NCI-H774 (cell line): ENCODE results near the gene NEURL3.
A peak's percentile ranks its signal among the peaks of the same experiment; 100 is the strongest.
"Not testable (repeated sequence)": the region's sequence is repeated elsewhere in the genome, so short reads cannot be mapped to it uniquely, and the experiment has no call there.

Source experiments
- DNase-seq: peaks from one replicate; lab custom pipeline; 2025; lab: John Stamatoyannopoulos, UW

NEURL3 gene

DNA sequence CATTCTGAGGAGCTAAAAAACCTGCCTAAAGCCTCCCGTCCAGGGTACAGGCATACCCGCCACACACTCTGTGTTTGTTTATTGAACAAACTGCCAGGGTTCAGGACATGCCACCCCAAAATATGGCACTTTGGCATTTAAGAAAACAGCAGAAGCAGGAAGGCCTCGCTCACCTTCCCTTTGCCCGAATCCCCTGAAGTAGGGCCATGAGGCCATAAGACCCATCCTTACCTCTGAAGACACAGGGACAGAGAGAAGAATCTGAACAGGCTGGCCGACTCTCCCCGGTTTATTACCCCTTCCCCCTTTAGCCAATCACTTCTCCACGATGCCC is 1.7 kb upstream of the NEURL3 start:
- DNase-seq = no peak

DNA sequence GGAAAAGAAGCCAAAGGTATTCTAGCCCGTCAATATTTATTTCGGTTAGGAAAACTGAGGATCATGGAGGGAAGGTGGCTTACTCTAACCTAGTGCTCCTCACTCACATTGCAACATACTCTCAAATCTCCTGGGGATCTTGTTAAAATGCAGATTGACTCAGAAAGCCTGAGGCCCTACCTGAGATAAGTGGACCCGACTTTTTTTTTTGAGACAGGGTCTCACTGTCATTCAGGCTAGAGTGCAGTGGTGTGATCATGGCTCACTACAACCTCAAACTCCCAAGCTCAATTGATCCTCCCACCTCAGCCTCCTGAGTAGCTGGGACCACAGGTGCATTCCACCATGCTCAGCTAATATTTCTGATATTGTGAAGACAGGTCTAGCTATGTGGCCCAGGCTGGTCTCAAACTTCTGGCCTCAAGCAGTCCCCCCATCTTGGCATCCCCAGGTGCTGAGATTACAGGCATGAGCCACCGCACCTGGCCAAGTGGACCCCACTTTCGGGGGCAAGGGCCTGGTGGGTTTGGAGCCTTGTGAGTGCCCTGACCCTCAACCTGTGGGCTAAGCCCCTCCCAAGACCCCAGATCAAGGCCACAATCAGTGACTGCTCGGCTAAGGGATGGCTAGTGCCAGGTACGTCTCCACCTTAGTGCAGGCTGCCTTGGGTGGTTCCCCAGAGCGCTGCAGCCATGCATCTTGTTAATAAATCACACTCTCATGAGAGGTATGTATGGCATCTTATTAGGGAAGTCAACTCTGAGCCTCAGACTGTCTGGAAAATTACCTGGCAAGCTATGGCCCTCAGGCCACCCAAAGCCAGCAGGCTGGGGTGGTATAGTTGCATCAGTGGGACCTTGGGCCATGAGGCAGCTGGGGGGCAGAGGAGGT is 1.1 kb upstream of the NEURL3 start:
- DNase-seq = no peak

- no peak for DNase-seq
Measured at GRCh38 chr2:96503637-96504243, 1.4 kb downstream of the NEURL3 start.

DNA sequence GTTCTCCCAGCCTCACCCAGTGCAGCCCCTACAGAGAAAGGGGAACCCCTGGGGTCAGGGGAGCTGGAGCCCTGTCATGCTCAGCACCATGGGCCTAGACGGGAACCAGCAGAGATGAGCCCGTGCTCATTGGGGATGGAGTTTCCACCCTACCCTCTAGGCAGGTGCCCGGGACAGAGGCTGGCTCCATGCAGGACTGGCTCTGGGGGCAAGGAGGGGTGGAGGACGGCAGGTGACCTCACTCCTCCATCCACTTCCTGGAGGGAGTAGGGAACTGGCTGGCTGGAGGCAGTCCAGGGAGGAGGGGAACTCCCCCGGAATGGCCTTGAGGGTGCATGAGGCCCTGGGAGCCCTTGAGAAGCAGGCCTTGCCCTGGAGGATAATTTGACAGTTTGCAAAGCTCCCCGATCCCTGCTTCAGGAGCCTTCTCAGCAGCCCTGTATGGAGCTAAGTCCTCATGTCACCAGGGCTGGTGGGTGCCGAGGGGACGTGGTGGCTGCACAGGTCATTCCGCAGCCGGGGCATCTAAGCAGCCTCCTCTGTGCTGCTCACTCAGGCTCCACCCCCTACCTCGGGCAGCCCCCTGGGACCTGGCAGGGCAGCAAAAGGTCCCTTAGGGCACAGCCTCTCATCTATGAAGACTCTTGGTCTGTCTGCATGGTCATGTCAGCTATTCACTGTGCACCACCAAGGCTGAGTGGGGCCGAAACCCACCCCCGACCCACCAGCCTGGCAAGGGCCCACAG is 2.1 kb downstream of the NEURL3 start:
- no peak for DNase-seq

DNA sequence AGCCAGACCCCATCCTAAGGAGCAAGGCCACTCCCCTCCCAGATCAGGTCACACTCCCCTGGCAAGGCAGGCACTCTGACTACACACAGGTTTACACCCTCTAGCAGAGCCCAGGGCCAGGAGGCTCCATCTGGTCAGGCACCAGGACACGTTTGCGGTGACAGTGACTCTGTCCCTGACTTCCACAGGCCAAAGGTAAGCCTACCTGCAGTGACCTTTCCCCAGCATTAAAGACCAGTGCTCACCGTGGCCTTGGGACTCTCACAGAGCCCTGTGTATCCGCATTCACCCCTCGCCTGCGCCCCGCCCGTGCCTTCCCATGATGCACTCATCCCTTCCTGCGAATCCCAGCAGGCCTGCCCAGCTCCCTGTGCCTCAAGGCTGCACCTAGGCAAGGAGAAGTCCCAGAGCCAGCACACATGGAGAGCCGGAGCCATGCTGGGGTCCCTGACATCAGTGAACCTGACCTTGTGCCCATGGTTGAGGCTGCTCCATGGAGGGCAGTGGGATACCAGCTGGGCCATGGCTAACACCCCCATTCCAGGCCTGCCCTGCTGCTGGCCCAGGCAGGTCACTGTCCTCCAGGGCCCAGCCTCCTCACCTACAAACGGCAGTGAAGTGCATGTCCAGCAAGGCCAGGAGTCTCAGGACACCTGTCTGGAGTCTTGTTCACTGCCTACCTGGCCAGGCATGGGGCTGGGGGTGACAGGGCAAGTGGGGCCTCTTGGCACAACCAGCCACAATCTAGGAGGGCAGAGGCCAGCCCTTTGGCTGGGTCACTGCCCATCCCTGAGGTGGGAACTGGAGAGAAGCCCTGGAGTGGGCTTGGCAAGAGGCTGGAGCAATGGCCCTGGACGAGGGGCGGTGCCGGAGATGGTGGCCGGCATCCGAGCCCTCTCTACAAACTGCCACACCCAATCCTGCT is 3.0 kb downstream of the NEURL3 start:
- DNase-seq = no peak

GRCh38 chr2:96501471-96501874 is 3.7 kb downstream of the NEURL3 start:
- DNase-seq = no peak

GRCh38 chr2:96500385-96501066 is 4.6 kb downstream of the NEURL3 start:
- DNase-seq = no peak

DNA sequence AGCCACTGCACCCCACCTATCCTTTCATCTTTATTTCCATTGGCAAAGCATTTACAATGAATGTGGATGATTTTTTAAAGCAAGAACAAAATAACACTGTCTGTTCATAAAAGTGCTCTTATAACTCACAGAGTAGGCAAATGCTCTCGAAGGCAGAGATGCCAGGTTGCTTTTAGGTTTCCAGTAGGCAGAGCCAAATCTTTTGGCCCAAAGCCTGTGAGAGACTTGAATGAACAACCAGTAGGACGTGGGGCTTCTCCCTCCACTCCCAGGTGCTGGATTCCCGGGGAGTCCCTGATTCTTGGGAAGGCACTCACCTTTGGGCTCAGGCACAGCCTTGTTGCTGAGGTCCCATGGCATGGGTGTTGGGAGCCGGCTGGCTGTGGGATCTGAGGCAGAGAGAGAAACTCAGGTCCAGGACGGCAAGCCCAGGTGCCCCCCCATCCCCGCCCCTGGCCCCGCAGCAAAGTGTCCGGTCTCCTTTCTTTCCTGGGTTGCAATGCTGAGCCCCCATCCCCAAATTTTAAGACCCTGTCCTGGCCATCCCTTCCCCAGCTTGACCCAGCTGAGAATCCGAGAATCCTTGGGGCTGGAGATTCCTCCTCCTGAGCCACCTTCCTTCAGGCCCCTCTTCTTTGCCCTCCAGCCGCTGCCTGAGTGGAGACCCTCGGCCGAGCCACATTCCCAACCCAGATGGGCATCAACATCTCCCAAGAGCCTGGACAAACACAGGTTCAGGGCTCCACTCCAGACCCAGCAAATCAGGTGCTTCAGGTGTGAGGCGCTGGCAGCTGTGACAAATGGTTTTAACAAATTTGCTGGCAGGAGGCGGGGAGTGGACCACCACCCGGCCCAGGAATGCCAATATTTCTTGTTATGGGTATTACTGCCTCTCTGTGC is 5.8 kb downstream of the NEURL3 start:
- DNase-seq = no peak

GRCh38 chr2:96498611-96499010 is 6.5 kb downstream of the NEURL3 start:
- DNase-seq = not testable (repeated sequence)

DNA sequence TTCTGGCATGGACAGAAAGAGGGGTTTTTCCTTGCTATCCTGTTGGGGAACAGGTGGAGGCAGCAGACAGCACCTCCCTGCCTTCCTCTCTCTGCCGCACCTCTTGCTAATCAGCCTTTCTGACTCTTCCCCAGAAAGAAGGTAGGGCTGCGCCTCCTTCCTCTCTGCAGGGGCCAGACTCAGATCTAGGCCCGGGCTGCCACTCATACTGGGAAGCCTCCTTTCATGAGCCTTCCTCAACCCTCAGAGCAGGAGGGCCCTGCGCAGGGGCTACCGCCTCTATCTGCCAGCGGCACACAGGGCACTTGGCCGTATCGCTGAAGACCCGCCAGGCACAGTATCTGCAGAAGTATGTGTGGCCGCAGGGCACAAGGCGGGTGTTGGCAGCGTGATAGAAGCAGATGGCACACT is 7.1 kb downstream of the NEURL3 start:
- DNase-seq = no peak

DNA sequence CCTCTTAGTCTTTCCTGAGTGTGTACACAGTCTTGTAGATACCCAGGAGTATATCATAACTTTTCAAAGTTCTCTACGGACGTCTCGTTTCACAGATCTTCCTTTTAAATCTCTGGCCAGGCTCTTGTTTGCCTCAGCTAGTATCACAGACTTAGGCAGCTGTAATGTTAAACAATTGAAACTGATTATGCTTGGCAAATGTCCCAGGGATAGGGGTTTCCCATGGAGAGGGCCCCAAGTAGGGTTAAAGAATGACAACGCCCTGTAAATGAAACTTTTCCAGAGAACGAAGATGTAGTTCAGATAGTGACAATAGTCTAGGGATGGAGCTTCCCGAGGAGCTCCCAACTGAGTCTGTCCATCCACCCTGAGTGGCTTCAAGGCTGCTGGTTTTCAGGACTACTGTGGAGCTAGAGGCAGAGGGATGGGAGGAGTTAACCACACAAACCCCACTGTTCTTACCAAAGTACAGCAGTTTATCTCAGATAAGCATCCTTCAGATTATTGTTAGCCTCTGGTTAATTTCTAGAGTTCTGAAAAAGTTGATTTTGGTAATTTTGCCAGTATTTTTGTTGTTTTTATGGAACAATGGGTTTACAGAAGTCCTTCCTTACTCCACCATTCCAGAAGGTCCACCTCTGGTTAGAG is 9.1 kb downstream of the NEURL3 start:
- no peak for DNase-seq

DNA sequence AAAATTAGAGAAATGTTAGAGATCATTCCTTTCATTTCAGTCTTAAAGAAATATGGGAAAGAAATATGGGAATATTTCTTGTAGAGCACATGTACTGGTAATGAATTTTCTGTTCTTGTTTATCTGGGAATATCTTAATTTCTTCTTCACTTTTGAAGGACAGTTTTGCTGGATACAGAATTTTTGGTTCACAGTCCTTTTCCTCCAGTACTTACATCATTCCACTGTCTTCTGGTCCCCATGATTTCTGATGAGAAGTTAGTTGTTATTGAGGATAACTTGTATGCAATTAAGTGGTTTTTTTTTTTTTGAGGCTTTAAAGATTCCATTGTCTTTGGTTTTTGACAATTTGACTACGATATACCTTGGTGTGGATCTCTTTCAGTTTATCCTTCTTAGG is 11.0 kb downstream of the NEURL3 start:
- DNase-seq = no peak

DNA sequence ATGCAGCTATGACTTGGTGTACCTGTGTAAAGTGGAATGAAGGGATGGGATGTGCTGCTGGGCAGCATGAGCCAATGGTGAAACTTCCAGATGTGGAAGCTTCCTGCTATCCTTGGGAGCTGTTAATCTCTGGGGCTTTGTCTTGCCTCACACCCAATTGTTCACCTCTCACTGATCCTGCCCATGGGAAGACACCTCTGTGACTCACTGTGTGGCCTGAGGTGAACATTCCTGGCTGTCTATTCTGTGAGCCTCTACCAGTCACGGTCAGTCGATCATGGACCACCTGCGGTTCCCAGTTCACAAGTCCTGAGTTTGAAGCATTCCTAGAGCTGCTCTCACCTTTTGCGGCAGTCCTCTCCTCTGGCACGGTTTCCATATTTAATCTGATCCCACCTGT is 12.1 kb downstream of the NEURL3 start:
- DNase-seq = no peak

DNA sequence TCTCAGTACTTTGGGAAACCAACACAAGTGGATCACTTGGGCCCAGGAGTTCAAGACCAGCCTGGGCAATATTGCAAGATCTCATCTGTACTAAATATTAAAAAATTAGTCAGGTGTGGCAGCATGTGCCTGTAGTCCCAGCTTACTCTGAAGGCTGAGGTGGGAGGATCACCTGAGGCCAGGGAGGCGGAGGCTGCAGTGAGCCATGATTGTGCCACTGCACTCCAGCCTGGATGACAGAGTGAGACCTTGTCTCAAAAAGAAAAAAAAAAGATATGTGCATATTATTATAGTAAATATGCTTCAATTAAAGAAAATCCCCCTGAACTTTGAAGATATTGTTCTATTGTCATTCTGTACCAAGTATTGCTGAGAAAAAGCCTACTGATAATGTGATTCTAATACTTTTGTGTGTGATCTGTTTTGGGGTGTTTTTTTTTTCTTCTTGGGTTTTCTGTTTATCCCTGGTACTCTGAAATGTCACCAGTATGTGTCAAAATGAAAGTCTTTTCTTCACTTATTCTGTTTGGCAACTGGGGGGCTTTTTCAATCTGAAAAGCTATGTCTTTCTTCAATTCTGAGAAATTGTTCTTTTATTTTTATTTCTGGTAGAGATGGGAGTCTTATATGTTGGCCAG is 13.2 kb downstream of the NEURL3 start:
- DNase-seq = no peak

- DNase-seq = no peak
Measured at GRCh38 chr2:96489663-96490062, 15.5 kb downstream of the NEURL3 start.

GRCh38 chr2:96489261-96489660 is 15.9 kb downstream of the NEURL3 start:
- no peak for DNase-seq

DNA sequence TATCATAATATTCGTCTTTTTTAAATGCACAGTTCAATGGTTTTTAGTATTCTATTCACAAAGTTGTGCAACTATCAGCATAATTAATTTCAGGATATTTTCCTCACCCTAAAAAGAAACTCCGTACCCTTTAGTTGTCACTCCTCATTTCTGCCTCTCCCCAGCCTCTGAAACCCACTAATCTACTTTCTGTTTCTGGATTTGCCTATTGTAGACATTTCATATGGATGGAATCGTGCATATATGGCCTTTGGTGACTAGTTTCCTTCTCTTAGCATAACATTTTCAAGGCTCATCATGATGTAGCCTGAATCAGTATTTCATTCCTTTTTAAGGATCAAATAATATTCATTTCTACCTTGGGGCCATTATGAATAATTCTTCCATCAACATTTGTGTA is 18.5 kb downstream of the NEURL3 start:
- DNase-seq = no peak

DNA sequence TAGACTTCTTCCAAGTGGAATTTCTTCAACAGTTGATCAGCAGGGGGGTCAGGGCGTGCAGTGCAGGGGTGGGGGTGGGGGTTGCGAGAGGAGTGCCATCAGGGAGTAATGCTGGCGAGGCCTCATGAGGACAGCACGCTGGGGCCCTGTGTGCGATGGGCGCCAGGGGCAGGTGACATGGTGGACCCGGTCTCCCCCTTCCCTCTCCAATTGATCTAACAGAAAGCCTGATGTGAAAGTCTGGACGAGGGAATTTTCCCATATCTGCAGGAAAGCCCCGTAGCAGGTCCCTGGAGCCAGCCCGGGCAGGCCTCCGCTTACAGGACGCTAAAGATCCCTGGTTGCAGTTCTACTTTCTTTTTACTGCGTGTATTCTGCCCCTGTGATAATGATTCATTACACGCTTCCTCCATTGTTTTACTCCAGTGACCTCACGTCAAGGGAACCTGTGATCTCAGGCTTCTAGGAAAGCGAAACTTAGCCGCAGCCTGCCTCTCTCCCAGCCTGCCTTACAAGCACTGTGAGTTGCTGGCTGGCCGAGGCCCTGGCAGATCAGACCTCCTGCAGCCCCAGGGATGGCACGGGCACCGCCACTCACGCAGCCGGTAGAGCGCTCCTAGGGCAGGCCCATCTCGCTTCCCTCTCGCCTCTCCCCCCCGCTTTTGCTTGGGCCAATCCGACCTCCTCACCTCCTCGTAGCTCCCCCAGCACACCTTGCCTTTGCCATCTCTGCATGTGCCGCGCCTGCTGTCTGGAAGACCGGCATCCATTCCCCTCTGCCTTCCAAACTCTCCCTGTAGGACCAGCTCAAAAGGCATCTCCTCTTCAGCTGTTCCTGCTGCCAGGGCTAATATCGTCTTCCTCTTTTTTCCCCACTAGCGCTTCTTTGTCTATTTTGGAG is 19.2 kb downstream of the NEURL3 start:
- DNase-seq = peak; percentile 39
